Loucy (cell line): ENCODE data around the gene CASK.

ENCODE experiments used
- EZH2phosphoT487 ChIP-seq: fragments of 200-600 bp; IDR thresholded peaks from 2 replicates; pipeline ENCODE4 v1.6.1; 2018; ENCODE audit warnings: antibody characterized with exemption, mild to moderate bottlenecking, moderate library complexity, borderline replicate concordance
- TF ChIP-seq, protein P1 (sequence below): fragments of 200-600 bp; sonication (generic); conservative IDR thresholded peaks from 2 replicates; pipeline ENCODE4 v1.5.1; 2014; ENCODE audit warnings: mild to moderate bottlenecking, antibody characterized with exemption, low read length

DNA sequence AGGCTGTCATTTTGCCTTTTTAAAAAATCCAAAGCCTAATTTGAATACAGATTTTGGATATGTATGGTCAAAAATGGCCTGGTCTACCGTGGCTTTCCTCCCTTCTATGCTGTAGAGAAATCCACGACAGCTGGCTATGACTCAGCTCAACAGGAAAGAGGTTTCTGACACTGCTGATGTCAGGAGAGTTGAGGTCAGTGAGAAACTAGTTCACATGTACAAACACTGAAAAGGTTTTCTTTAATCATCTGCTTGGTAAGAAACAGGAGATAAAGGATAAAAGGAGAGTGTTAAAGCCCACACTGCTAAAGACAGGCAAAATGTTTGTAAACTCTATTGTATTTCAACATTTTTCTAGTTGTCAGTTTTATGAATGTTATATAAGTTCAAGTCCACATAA, 362.3 kb downstream of the CASK start:
- TF ChIP-seq, protein P1, sequence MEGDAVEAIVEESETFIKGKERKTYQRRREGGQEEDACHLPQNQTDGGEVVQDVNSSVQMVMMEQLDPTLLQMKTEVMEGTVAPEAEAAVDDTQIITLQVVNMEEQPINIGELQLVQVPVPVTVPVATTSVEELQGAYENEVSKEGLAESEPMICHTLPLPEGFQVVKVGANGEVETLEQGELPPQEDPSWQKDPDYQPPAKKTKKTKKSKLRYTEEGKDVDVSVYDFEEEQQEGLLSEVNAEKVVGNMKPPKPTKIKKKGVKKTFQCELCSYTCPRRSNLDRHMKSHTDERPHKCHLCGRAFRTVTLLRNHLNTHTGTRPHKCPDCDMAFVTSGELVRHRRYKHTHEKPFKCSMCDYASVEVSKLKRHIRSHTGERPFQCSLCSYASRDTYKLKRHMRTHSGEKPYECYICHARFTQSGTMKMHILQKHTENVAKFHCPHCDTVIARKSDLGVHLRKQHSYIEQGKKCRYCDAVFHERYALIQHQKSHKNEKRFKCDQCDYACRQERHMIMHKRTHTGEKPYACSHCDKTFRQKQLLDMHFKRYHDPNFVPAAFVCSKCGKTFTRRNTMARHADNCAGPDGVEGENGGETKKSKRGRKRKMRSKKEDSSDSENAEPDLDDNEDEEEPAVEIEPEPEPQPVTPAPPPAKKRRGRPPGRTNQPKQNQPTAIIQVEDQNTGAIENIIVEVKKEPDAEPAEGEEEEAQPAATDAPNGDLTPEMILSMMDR = no peak
- TF ChIP-seq EZH2phosphoT487 = no peak
